ENCODE measurements around the gene EGLN2. TPM values are rescaled to one million over a fixed set of nuclear protein-coding genes. Genes with fewer than 3 reads are reported as not detected.
A peak's percentile ranks its signal among the peaks of the same experiment; 100 is the strongest.

Gene EGLN2
- total and polyA plus RNA-seq, 9 of the 15 experiments (the other 6 are each of a cell fraction or from before 2014, with no cell fraction given), result 9.6 to 114 (median 71.0) TPM

GRCh38 chr19:40798683-40799557 is at the start of gene EGLN2 (continued):
- TF ChIP-seq CLOCK (CRISPR knock-in tag; IDR thresholded peaks at IDR 0.05; ENCODE audit: borderline replicate concordance) (peak; percentile 60; the same call in 1 of the 2 replicates), TOE1 (IDR thresholded peaks at IDR 0.05; ENCODE audit: borderline replicate concordance) (peak; percentile 82; the same call in 1 of the 2 replicates), TOE1 (CRISPR knock-in tag; IDR thresholded peaks at IDR 0.05; ENCODE audit: borderline replicate concordance, low read depth) (no peak), VEZF1 (CRISPR knock-in tag; IDR thresholded peaks at IDR 0.05) (peak; percentile 97), ARID4B (CRISPR knock-in tag; IDR thresholded peaks at IDR 0.05) (peak; percentile 46; the same call in 1 of the 2 replicates), POLR2H (tag; IDR thresholded peaks at IDR 0.05; ENCODE audit: low read depth) (peak; percentile 79), ESRRB (CRISPR knock-in tag; IDR thresholded peaks at IDR 0.05; ENCODE audit: borderline replicate concordance) (no peak), ZNF347 (CRISPR knock-in tag; IDR thresholded peaks at IDR 0.05; ENCODE audit: low read depth) (no peak), PPARD (CRISPR knock-in tag; IDR thresholded peaks at IDR 0.05) (no peak), SMAD3 (CRISPR knock-in tag; conservative IDR thresholded peaks at IDR 0.05) (no peak), NCOA1 (IDR thresholded peaks at IDR 0.05; ENCODE audit: low read depth) (no peak), ZNF239 (CRISPR knock-in tag; IDR thresholded peaks at IDR 0.05) (no peak), GTF2F1 (IDR thresholded peaks at IDR 0.05; ENCODE audit: low read depth, low read length) (0 out of 2 replicates have a peak, but pooled peaks have one; percentile 29), MNT (conservative IDR thresholded peaks at IDR 0.05) (peak; percentile 83 to 87), SMAD4 (CRISPR knock-in tag; conservative IDR thresholded peaks at IDR 0.05) (no peak), NFE2 (IDR thresholded peaks at IDR 0.05; ENCODE audit: low read depth) (no peak)

All from K562 (cell line).